GM10248 (cell line): ENCODE results near the gene IPO11.

Source experiments
- CTCF ChIA-PET: fragments of 300-600 bp; sonication (Branson Sonifier 250); formaldehyde crosslinking; extraction: SDS; loops from one replicate; lab custom pipeline; 2021; ENCODE audit warnings: antibody characterized with exemption; lab: Yijun Ruan, JAX
- POLR2A ChIA-PET: fragments of 350-650 bp; sonication (Branson Sonifier 250); formaldehyde crosslinking; extraction: SDS; loops from one replicate; lab custom pipeline; 2020; ENCODE audit warnings: antibody characterized with exemption; lab: Yijun Ruan, JAX
- DNase-seq: peaks from one replicate; pipeline ENCODE4 v3.0.0; 2012; ENCODE audit errors: extremely low spot score
- TF ChIP-seq, protein P1 (sequence below): IDR thresholded peaks from 2 replicates; pipeline ENCODE4 v1.5.1; 2012; ENCODE audit warnings: mild to moderate bottlenecking, low read depth; ENCODE audit errors: extremely low read depth, missing control alignments, control extremely low read depth

IPO11 gene

GRCh38 chr5:62597314-62597713 lies 184.8 kb downstream of the IPO11 start:
- CTCF ChIA-PET = interaction anchor here (1.3 kb wide), 1 partner anchor 9 kb away, joined by 3 read pairs; no protein-coding TSS in a partner anchor
- TF ChIP-seq, protein P1, sequence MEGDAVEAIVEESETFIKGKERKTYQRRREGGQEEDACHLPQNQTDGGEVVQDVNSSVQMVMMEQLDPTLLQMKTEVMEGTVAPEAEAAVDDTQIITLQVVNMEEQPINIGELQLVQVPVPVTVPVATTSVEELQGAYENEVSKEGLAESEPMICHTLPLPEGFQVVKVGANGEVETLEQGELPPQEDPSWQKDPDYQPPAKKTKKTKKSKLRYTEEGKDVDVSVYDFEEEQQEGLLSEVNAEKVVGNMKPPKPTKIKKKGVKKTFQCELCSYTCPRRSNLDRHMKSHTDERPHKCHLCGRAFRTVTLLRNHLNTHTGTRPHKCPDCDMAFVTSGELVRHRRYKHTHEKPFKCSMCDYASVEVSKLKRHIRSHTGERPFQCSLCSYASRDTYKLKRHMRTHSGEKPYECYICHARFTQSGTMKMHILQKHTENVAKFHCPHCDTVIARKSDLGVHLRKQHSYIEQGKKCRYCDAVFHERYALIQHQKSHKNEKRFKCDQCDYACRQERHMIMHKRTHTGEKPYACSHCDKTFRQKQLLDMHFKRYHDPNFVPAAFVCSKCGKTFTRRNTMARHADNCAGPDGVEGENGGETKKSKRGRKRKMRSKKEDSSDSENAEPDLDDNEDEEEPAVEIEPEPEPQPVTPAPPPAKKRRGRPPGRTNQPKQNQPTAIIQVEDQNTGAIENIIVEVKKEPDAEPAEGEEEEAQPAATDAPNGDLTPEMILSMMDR = no peak
- POLR2A ChIA-PET = no interaction called here
- DNase-seq = no peak

DNA sequence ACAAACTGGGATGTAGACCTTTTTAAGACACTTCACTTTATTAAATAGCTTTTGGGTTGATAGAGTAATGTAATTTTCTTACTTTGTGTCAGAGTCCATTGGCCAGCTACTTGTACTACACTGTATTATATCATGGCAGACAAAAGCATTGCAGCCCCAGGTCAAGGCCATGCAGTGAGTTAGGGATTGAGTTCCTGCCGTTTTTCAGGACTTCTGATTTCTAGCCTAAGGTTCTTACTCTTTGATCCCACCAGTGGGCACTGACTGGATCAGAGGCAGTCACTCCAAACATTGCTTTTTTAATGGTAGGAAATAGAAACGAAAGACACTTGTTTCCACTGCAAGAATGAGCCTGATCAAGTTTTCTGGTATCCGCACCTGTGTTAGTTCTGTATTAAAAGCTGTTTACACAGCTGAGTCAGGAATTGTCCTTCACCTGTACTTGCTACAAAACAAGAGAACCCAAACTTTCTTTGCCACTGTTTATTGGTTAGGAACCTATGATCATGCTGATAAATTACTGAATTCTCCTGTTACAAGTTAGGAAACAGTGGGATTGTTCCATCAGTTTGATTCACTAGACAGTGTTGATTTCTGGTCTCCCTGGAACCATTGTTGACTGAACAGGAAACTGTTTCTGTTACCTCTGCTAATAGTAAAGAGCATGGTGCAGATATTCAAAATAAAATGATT lies 188.1 kb downstream of the IPO11 start:
- POLR2A ChIA-PET = no interaction called here
- CTCF ChIA-PET = interaction anchor here (1.3 kb wide), 1 partner anchor 9 kb away, joined by 3 read pairs; no protein-coding TSS in a partner anchor
- no peak for DNase-seq
- TF ChIP-seq, protein P1 = no peak

GRCh38 chr5:62603934-62604333 lies 191.4 kb downstream of the IPO11 start:
- TF ChIP-seq, protein P1 = no peak
- DNase-seq = no peak
- ChIA-PET CTCF (no interaction called here), POLR2A (no interaction called here)

DNA sequence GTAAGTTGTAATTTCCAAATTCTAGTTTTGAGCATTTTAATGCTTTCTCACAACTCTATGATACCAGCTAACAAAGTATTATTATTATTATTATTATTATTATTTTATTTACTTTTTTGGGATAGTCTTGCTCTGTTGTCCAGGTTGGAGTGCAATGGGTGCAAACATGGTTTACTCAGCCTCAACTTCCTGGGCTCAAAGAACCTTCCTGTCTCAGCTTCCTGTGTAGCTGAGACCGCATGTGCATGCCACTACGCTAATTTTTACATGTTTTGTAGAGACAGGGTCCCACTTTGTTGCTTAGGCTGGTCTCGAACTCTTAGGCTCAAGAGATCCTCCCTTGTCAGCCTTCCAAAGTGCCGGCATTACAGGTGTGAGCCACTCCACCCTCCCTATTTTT lies 193.1 kb downstream of the IPO11 start:
- TF ChIP-seq, protein P1 = no peak
- ChIA-PET CTCF (interaction anchor here (1.1 to 1.3 kb wide), 3 partner anchors 11 to 31 kb away, joined by 3 to 4 read pairs (median 3); no protein-coding TSS in a partner anchor), POLR2A (no interaction called here)
- DNase-seq = no peak

GRCh38 chr5:62606878-62607277 lies 194.3 kb downstream of the IPO11 start:
- ChIA-PET POLR2A (no interaction called here), CTCF (interaction anchor here (1.4 kb wide), 1 partner anchor 147 kb away, joined by 3 read pairs; no protein-coding TSS in a partner anchor)
- DNase-seq = no peak

DNA sequence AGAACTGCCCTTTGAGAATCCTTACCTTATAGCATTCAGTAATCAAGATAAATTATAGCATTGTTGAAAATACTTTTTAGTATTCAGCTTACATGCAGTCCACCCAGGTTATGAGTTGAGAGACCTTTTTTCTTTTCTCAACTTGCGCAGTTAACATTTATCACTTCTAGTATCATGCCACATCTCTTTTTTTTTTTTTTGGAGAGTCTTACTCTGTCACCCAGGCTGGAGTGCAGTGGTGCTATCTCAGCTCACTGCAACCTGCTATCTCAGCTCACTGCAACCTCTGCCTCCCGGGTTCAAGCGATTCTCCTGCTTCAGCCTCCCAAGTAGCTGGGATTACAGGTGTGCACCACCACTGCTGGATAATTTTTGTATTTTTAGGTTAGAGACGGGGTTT lies 195.1 kb downstream of the IPO11 start:
- TF ChIP-seq, protein P1 = no peak
- ChIA-PET CTCF (no interaction called here), POLR2A (no interaction called here)
- DNase-seq = no peak

More at GRCh38 chr5:62606878-62607277, 194.3 kb downstream of the IPO11 start:
- TF ChIP-seq, protein P1 = no peak
